OCI-LY3 (cell line): ENCODE results near the gene LAD1.

Experiments
- CTCF ChIP-seq: fragments of 200-600, 300-600 bp; sonication (generic); IDR thresholded peaks from 2 replicates; pipeline ENCODE4 v1.5.1; 2014; ENCODE audit warnings: antibody characterized with exemption, low read length, low read depth
- EZH2phosphoT487 ChIP-seq: fragments of 200-600 bp; shearing (Covaris generic); IDR thresholded peaks from 2 replicates; pipeline ENCODE4 v1.6.1; 2018; ENCODE audit warnings: antibody characterized with exemption, mixed run types, low read depth

GRCh38 chr1:201376107-201376463 is 23.0 kb downstream of the LAD1 start:
- no peak for TF ChIP-seq CTCF
- TF ChIP-seq EZH2phosphoT487, result no peak
